H9 (cell line): ENCODE results near the gene FRY. TPM values are rescaled to one million over a fixed set of nuclear protein-coding genes. Genes with fewer than 3 reads are reported as not detected.

ENCODE experiments used
- DNase-seq: peaks from one replicate; pipeline ENCODE4 v3.0.0-alpha.2; 2017
- H2AFZ ChIP-seq: one replicate; pipeline ENCODE4 v1.6.1; 2013; ENCODE audit warnings: mild to moderate bottlenecking, low read length, control low read depth, moderate library complexity
- H2AK5ac ChIP-seq: 2 replicates; pipeline ENCODE4 v1.6.1; 2013; ENCODE audit warnings: low read length, control low read depth, mixed read lengths; ENCODE audit not compliant: insufficient read length
- H2BK120ac ChIP-seq: one replicate; pipeline ENCODE4 v1.6.1; 2013; ENCODE audit warnings: low read depth, mild to moderate bottlenecking, low read length, control low read depth, inconsistent platforms; ENCODE audit not compliant: poor library complexity, severe bottlenecking
- H2BK12ac ChIP-seq: 2 replicates; pipeline ENCODE4 v1.6.1; 2013; ENCODE audit warnings: low read length, control low read depth, mixed read lengths, low read depth; ENCODE audit not compliant: insufficient read length
- H2BK15ac ChIP-seq: 2 replicates; pipeline ENCODE4 v1.6.1; 2013; ENCODE audit warnings: low read depth, low read length, control low read depth
- H2BK20ac ChIP-seq: one replicate; pipeline ENCODE4 v1.6.1; 2013; ENCODE audit warnings: low read depth, mild to moderate bottlenecking, low read length, control low read depth, inconsistent platforms; ENCODE audit not compliant: poor library complexity, severe bottlenecking
- H2BK5ac ChIP-seq: 2 replicates; pipeline ENCODE4 v1.6.1; 2013; ENCODE audit warnings: low read length, control low read depth, mixed read lengths; ENCODE audit not compliant: insufficient read length
- H3K14ac ChIP-seq: 2 replicates; pipeline ENCODE4 v1.6.1; 2013; ENCODE audit warnings: low read length, control low read depth; ENCODE audit not compliant: insufficient read depth
- H3K18ac ChIP-seq: 2 replicates; pipeline ENCODE4 v1.6.1; 2013; ENCODE audit warnings: low read depth, mild to moderate bottlenecking, mixed read lengths, low read length, control low read depth; ENCODE audit not compliant: insufficient read length
- H3K23ac ChIP-seq: 2 replicates; pipeline ENCODE4 v1.6.1; 2013; ENCODE audit warnings: low read length, control low read depth, mixed read lengths, low read depth; ENCODE audit not compliant: insufficient read length
- H3K23me2 ChIP-seq: 2 replicates; pipeline ENCODE4 v1.6.1; 2013; ENCODE audit warnings: low read depth, mild to moderate bottlenecking, mixed read lengths, low read length, control low read depth; ENCODE audit not compliant: insufficient read length, poor library complexity, severe bottlenecking
- H3K27ac ChIP-seq: 2 replicates; pipeline ENCODE4 v1.5.1; 2013; ENCODE audit warnings: low read length, control low read depth, mixed read lengths, low read depth; ENCODE audit not compliant: insufficient read length
- H3K27me3 ChIP-seq: 2 replicates; pipeline ENCODE4 v1.6.1; 2013; ENCODE audit warnings: low read length, control low read depth, inconsistent platforms; ENCODE audit not compliant: insufficient read depth
- H3K4ac ChIP-seq: 2 replicates; pipeline ENCODE4 v1.6.1; 2013; ENCODE audit warnings: low read depth, mild to moderate bottlenecking, control low read depth, inconsistent platforms, low read length, moderate library complexity
- H3K4me1 ChIP-seq: 2 replicates; pipeline ENCODE4 v1.6.1; 2013; ENCODE audit warnings: low read length, control low read depth, inconsistent platforms; ENCODE audit not compliant: insufficient read depth
- H3K4me2 ChIP-seq: 2 replicates; pipeline ENCODE4 v1.6.1; 2013; ENCODE audit warnings: low read length, control low read depth, mixed read lengths; ENCODE audit not compliant: insufficient read length, insufficient read depth
- H3K56ac ChIP-seq: 2 replicates; pipeline ENCODE4 v1.6.1; 2013; ENCODE audit warnings: low read depth, mild to moderate bottlenecking, mixed read lengths, low read length, control low read depth; ENCODE audit not compliant: insufficient read length
- H3K79me1 ChIP-seq: 2 replicates; pipeline ENCODE4 v1.6.1; 2013; ENCODE audit warnings: low read depth, mild to moderate bottlenecking, moderate library complexity, low read length, control low read depth, inconsistent platforms; ENCODE audit not compliant: insufficient read depth, poor library complexity, severe bottlenecking
- H3K79me2 ChIP-seq: 2 replicates; pipeline ENCODE4 v1.6.1; 2013; ENCODE audit warnings: low read length, control low read depth, inconsistent platforms; ENCODE audit not compliant: insufficient read depth
- H3K9ac ChIP-seq: 2 replicates; pipeline ENCODE4 v1.6.1; 2013; ENCODE audit warnings: low read length, control low read depth, mixed read lengths; ENCODE audit not compliant: insufficient read length; ENCODE audit errors: extremely low read depth
- H3K9me3 ChIP-seq: one replicate; pipeline ENCODE4 v1.6.1; 2013; ENCODE audit warnings: low read depth, low read length, inconsistent platforms; ENCODE audit not compliant: control insufficient read depth
- H3T11ph ChIP-seq: one replicate; pipeline ENCODE4 v1.6.1; 2013; ENCODE audit warnings: mild to moderate bottlenecking, low read length, control low read depth, inconsistent platforms
- H4K20me1 ChIP-seq: one replicate; pipeline ENCODE4 v1.6.1; 2013; ENCODE audit not compliant: control insufficient read depth, insufficient read length, insufficient read depth
- H4K5ac ChIP-seq: 2 replicates; pipeline ENCODE4 v1.6.1; 2013; ENCODE audit warnings: low read depth, mild to moderate bottlenecking, mixed read lengths, low read length, control low read depth; ENCODE audit not compliant: insufficient read length
- H4K8ac ChIP-seq: replicated peaks from 2 replicates; pipeline ENCODE4 v1.6.1; 2013; ENCODE audit warnings: low read length, control low read depth, mixed read lengths, low read depth; ENCODE audit not compliant: insufficient read length
- H4K91ac ChIP-seq: 2 replicates; pipeline ENCODE4 v1.6.1; 2013; ENCODE audit warnings: low read depth, mild to moderate bottlenecking, moderate library complexity, mixed read lengths, low read length, control low read depth; ENCODE audit not compliant: insufficient read length
- H3K27ac Mint-ChIP-seq, 3 experiments: 2 replicates in 2 of 3; 3 replicates in 1 of 3; pipeline ENCODE4 v1.8.0; 2020 to 2021; ENCODE audit warnings: mixed read lengths in 3 of 3, mild to moderate bottlenecking in 1 of 3, moderate library complexity in 1 of 3
- H3K27me3 Mint-ChIP-seq: 2 replicates; pipeline ENCODE4 v1.8.0; 2021; ENCODE audit warnings: low read depth, mild to moderate bottlenecking, moderate library complexity, mixed read lengths
- H3K36me3 Mint-ChIP-seq, 3 experiments: 2 replicates in 2 of 3; 3 replicates in 1 of 3; pipeline ENCODE4 v1.8.0; 2020 to 2021; ENCODE audit warnings: low read depth in 3 of 3, mixed read lengths in 3 of 3; ENCODE audit not compliant: insufficient read depth in 1 of 3
- H3K4me1 Mint-ChIP-seq, 2 experiments: 2 replicates each; pipeline ENCODE4 v1.8.0; 2020; ENCODE audit warnings: mixed read lengths in 2 of 2
- H3K4me3 Mint-ChIP-seq, 2 experiments: 2 replicates in 1 of 2; 3 replicates in 1 of 2; pipeline ENCODE4 v1.8.0; 2020 to 2021; ENCODE audit warnings: mild to moderate bottlenecking in 2 of 2, mixed read lengths in 2 of 2, moderate library complexity in 1 of 2
- H3K9me3 Mint-ChIP-seq, 2 experiments: 2 replicates in 1 of 2; 3 replicates in 1 of 2; pipeline ENCODE4 v1.8.0; 2020; ENCODE audit warnings: mild to moderate bottlenecking in 2 of 2, mixed read lengths in 2 of 2, moderate library complexity in 1 of 2
- CTCF ChIP-seq: fragments of 200-600 bp; sonication (generic); conservative IDR thresholded peaks from 3 replicates; pipeline ENCODE4 v1.8.0; 2021; ENCODE audit warnings: antibody characterized with exemption, mild to moderate bottlenecking
- total RNA-seq: library from RNA; stranded (reverse); gene quantifications from 2 replicates; pipeline ENCODE4 v1.2.1, GENCODE V29; 2021

The FRY gene
- total RNA-seq, 1 experiment from 2014 or later = 5.2 TPM

- H3K4me2 ChIP-seq = no peak overlapping the region
- no peaks in the 10 kb centered on the region for H3K23me2 ChIP-seq
- DNase-seq = no peak
- no peak overlapping the region for H2AK5ac ChIP-seq
- no peak overlapping the region for H2BK20ac ChIP-seq
- no peak overlapping the region for H2BK120ac ChIP-seq
- no peak overlapping the region for H2AFZ ChIP-seq
- no peak overlapping the region for H3K4ac ChIP-seq
- no peaks in the 10 kb centered on the region for H3K79me2 ChIP-seq
- 0 out of 2 replicates have a peak, but pooled peaks cover 4% of the 10 kb centered on the region for H3K4me1 ChIP-seq
- Mint-ChIP-seq H3K27me3 (no peaks in the 10 kb centered on the region), H3K4me1 (peaks cover 15% of the 10 kb centered on the region in 2 experiments), H3K4me3 (no peak overlapping the region), H3K27ac (no peak overlapping the region), H3K9me3 (no peaks in the 10 kb centered on the region), H3K36me3 (peaks cover 0 to 4% (median 0%) of the 10 kb centered on the region in 3 experiments; a peak in 1 of 7 replicates)
- no peak overlapping the region for H3K27ac ChIP-seq
- H3K9me3 ChIP-seq = no peaks in the 10 kb centered on the region
- H3K79me1 ChIP-seq = no peaks in the 10 kb centered on the region
- H3K23ac ChIP-seq = no peak overlapping the region
- no peak overlapping the region for H4K8ac ChIP-seq
- no peak overlapping the region for H4K91ac ChIP-seq
- H2BK5ac ChIP-seq = no peak overlapping the region
- no peak for TF ChIP-seq CTCF
- H3K14ac ChIP-seq = no peak overlapping the region
- H3K18ac ChIP-seq = no peak overlapping the region
- H3K27me3 ChIP-seq = no peaks in the 10 kb centered on the region
- no peak overlapping the region for H2BK15ac ChIP-seq
- no peak overlapping the region for H3T11ph ChIP-seq
- no peak overlapping the region for H4K5ac ChIP-seq
- H2BK12ac ChIP-seq = no peak overlapping the region
- no peak overlapping the region for H3K9ac ChIP-seq
- no peaks in the 10 kb centered on the region for H4K20me1 ChIP-seq
- no peak overlapping the region for H3K56ac ChIP-seq
These were observed 11.0 kb downstream of the FRY start for GRCh38 chr13:32042551-32042950.
